ENCODE data around the gene GAL3ST1. TPM values are rescaled to one million over a fixed set of nuclear protein-coding genes. Genes with fewer than 3 reads are reported as not detected.

Gene GAL3ST1
- polyA plus RNA-seq, 1 of the 3 experiments (the other 2 are of a cell fraction): not detected

DNA sequence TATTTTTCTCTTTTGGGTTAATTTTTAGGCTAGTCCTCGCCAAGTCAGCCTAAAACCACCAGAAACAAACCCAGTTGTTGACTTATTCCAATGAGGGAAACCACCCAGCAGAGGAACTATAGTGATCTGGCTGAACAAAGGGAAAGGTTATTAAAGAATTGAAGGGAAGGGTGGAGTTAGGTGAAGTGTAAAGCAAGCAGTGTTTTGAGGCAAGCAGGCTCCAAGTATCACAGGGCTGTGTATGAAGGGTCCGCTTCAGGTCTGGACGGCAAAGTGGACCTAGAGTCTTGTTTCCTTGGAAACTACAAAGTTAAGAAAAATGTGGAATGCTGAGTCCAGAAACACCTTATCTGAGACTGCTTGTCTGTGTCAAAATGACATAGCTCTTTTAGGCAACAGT, 29.3 kb upstream of the GAL3ST1 start:
- no peak overlapping the region for H3K27ac ChIP-seq (ENCODE audit: low read depth in 2 of 2, low read length in 1 of 2)
- peaks cover 4% of the 10 kb centered on the region for H3F3A ChIP-seq (replicated peaks; ENCODE audit: insufficient read depth)
- no peaks in the 10 kb centered on the region for H3K79me2 ChIP-seq (ENCODE audit: insufficient read depth)
- no peaks in the 10 kb centered on the region for H4K20me1 ChIP-seq (ENCODE audit: insufficient read depth)
- no peaks in the 10 kb centered on the region for H3K36me3 ChIP-seq (replicated peaks in 1 of 2; ENCODE audit: control insufficient read depth in 1 of 2, insufficient read depth in 2 of 2, low read length in 1 of 2)
- H3K4me2 ChIP-seq: no peak overlapping the region
- ChIA-PET POLR2A (no interaction called here), CTCF (interaction anchor here (1.0 to 1.5 kb wide), 4 partner anchors 10 to 31 kb away, joined by 3 to 5 read pairs (median 4); partner anchors contain the start of gene PES1)
- H2AFZ ChIP-seq (ENCODE audit: low read depth): no peak overlapping the region
- peaks cover 8 to 10% of the 10 kb centered on the region in 2 experiments; a peak in 2 of 4 replicates for H3K4me1 ChIP-seq (ENCODE audit: control insufficient read depth in 1 of 2, insufficient read depth in 2 of 2, low read depth in 1 of 2, low read length in 1 of 2)
- no peak overlapping the region for H3K4me3 ChIP-seq (ENCODE audit: low read depth in 2 of 2, low read length in 1 of 2)
- H3K9me2 ChIP-seq: no peaks in the 10 kb centered on the region
- DNase-seq: no peak
- H3K9me3 ChIP-seq: no peaks in the 10 kb centered on the region
- TF ChIP-seq CHD2 (IDR thresholded peaks at IDR 0.05; ENCODE audit: low read length, partially characterized antibody): no peak
- TF ChIP-seq, protein P1, sequence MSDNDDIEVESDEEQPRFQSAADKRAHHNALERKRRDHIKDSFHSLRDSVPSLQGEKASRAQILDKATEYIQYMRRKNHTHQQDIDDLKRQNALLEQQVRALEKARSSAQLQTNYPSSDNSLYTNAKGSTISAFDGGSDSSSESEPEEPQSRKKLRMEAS (IDR thresholded peaks at IDR 0.05; ENCODE audit: low read depth): no peak
- TF ChIP-seq TAF1 (IDR thresholded peaks at IDR 0.05; ENCODE audit: borderline replicate concordance, low read depth, low read length): no peak
- no peak for TF ChIP-seq POLR2AphosphoS5 (IDR thresholded peaks at IDR 0.05; ENCODE audit: low read depth, low read length)
- TF ChIP-seq EZH2phosphoT487 (IDR thresholded peaks at IDR 0.05; ENCODE audit: borderline replicate concordance, low read depth): no peak
- TF ChIP-seq, protein P2, sequence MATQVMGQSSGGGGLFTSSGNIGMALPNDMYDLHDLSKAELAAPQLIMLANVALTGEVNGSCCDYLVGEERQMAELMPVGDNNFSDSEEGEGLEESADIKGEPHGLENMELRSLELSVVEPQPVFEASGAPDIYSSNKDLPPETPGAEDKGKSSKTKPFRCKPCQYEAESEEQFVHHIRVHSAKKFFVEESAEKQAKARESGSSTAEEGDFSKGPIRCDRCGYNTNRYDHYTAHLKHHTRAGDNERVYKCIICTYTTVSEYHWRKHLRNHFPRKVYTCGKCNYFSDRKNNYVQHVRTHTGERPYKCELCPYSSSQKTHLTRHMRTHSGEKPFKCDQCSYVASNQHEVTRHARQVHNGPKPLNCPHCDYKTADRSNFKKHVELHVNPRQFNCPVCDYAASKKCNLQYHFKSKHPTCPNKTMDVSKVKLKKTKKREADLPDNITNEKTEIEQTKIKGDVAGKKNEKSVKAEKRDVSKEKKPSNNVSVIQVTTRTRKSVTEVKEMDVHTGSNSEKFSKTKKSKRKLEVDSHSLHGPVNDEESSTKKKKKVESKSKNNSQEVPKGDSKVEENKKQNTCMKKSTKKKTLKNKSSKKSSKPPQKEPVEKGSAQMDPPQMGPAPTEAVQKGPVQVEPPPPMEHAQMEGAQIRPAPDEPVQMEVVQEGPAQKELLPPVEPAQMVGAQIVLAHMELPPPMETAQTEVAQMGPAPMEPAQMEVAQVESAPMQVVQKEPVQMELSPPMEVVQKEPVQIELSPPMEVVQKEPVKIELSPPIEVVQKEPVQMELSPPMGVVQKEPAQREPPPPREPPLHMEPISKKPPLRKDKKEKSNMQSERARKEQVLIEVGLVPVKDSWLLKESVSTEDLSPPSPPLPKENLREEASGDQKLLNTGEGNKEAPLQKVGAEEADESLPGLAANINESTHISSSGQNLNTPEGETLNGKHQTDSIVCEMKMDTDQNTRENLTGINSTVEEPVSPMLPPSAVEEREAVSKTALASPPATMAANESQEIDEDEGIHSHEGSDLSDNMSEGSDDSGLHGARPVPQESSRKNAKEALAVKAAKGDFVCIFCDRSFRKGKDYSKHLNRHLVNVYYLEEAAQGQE (IDR thresholded peaks at IDR 0.05; ENCODE audit: low read depth, low read length): no peak
- TF ChIP-seq YY1 (IDR thresholded peaks at IDR 0.05; ENCODE audit: low read depth): no peak
- TF ChIP-seq NRF1 (IDR thresholded peaks at IDR 0.05; ENCODE audit: low read depth, low read length): no peak
- TF ChIP-seq SMC3 (IDR thresholded peaks at IDR 0.05; ENCODE audit: low read depth, low read length): no peak
- no peak for TF ChIP-seq FOXJ3 (CRISPR knock-in tag; IDR thresholded peaks at IDR 0.05)
- TF ChIP-seq, protein P3, sequence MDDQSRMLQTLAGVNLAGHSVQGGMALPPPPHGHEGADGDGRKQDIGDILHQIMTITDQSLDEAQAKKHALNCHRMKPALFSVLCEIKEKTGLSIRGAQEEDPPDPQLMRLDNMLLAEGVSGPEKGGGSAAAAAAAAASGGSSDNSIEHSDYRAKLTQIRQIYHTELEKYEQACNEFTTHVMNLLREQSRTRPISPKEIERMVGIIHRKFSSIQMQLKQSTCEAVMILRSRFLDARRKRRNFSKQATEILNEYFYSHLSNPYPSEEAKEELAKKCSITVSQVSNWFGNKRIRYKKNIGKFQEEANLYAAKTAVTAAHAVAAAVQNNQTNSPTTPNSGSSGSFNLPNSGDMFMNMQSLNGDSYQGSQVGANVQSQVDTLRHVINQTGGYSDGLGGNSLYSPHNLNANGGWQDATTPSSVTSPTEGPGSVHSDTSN (IDR thresholded peaks at IDR 0.05): no peak
- TF ChIP-seq, protein P4, sequence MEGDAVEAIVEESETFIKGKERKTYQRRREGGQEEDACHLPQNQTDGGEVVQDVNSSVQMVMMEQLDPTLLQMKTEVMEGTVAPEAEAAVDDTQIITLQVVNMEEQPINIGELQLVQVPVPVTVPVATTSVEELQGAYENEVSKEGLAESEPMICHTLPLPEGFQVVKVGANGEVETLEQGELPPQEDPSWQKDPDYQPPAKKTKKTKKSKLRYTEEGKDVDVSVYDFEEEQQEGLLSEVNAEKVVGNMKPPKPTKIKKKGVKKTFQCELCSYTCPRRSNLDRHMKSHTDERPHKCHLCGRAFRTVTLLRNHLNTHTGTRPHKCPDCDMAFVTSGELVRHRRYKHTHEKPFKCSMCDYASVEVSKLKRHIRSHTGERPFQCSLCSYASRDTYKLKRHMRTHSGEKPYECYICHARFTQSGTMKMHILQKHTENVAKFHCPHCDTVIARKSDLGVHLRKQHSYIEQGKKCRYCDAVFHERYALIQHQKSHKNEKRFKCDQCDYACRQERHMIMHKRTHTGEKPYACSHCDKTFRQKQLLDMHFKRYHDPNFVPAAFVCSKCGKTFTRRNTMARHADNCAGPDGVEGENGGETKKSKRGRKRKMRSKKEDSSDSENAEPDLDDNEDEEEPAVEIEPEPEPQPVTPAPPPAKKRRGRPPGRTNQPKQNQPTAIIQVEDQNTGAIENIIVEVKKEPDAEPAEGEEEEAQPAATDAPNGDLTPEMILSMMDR (IDR thresholded peaks at IDR 0.05): no peak
- TF ChIP-seq, protein P5, sequence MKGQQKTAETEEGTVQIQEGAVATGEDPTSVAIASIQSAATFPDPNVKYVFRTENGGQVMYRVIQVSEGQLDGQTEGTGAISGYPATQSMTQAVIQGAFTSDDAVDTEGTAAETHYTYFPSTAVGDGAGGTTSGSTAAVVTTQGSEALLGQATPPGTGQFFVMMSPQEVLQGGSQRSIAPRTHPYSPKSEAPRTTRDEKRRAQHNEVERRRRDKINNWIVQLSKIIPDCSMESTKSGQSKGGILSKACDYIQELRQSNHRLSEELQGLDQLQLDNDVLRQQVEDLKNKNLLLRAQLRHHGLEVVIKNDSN (IDR thresholded peaks at IDR 0.05; ENCODE audit: borderline replicate concordance, low read depth): no peak
- no peak for TF ChIP-seq RCOR1 (IDR thresholded peaks at IDR 0.05; ENCODE audit: low read length)
- TF ChIP-seq, protein P6, sequence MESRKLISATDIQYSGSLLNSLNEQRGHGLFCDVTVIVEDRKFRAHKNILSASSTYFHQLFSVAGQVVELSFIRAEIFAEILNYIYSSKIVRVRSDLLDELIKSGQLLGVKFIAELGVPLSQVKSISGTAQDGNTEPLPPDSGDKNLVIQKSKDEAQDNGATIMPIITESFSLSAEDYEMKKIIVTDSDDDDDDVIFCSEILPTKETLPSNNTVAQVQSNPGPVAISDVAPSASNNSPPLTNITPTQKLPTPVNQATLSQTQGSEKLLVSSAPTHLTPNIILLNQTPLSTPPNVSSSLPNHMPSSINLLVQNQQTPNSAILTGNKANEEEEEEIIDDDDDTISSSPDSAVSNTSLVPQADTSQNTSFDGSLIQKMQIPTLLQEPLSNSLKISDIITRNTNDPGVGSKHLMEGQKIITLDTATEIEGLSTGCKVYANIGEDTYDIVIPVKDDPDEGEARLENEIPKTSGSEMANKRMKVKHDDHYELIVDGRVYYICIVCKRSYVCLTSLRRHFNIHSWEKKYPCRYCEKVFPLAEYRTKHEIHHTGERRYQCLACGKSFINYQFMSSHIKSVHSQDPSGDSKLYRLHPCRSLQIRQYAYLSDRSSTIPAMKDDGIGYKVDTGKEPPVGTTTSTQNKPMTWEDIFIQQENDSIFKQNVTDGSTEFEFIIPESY (IDR thresholded peaks at IDR 0.05; ENCODE audit: borderline replicate concordance, low read depth): no peak
- TF ChIP-seq, protein P7, sequence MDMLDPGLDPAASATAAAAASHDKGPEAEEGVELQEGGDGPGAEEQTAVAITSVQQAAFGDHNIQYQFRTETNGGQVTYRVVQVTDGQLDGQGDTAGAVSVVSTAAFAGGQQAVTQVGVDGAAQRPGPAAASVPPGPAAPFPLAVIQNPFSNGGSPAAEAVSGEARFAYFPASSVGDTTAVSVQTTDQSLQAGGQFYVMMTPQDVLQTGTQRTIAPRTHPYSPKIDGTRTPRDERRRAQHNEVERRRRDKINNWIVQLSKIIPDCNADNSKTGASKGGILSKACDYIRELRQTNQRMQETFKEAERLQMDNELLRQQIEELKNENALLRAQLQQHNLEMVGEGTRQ (IDR thresholded peaks at IDR 0.05; ENCODE audit: borderline replicate concordance, low read depth, low read length): no peak
- TF ChIP-seq, protein P8, sequence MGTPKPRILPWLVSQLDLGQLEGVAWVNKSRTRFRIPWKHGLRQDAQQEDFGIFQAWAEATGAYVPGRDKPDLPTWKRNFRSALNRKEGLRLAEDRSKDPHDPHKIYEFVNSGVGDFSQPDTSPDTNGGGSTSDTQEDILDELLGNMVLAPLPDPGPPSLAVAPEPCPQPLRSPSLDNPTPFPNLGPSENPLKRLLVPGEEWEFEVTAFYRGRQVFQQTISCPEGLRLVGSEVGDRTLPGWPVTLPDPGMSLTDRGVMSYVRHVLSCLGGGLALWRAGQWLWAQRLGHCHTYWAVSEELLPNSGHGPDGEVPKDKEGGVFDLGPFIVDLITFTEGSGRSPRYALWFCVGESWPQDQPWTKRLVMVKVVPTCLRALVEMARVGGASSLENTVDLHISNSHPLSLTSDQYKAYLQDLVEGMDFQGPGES (IDR thresholded peaks at IDR 0.05; ENCODE audit: low read depth, low read length): no peak
- TF ChIP-seq RXRA (IDR thresholded peaks at IDR 0.05; ENCODE audit: borderline replicate concordance, low read depth): no peak
- no peak overlapping the region for H3K9ac ChIP-seq
- WGBS (ENCODE audit: low lambda C conversion rate): 86% methylated on average over 3 of the region's 3 CpGs
- no peaks in the 10 kb centered on the region for H3K27me3 ChIP-seq (ENCODE audit: insufficient read depth)
